Activated CD4-positive, alpha-beta T cell treated with anti-CD3 and anti-CD28 coated beads, Interleukin-2, amount 50 U/mL, for 1 hour (primary cell): ENCODE results near the gene PRKCA.
A peak's percentile ranks its signal among the peaks of the same experiment; 100 is the strongest.

ENCODE experiments used
- DNase-seq: peaks from one replicate; pipeline ENCODE4 v3.0.0-alpha.2; 2020

The PRKCA gene

GRCh38 chr17:66555605-66556004 is 253.2 kb downstream of the PRKCA start:
- DNase-seq: no peak

GRCh38 chr17:66557200-66557599 is 254.8 kb downstream of the PRKCA start:
- no peak for DNase-seq

GRCh38 chr17:66557886-66558285 is 255.5 kb downstream of the PRKCA start:
- no peak for DNase-seq

GRCh38 chr17:66560691-66561090 is 258.3 kb downstream of the PRKCA start:
- no peak for DNase-seq

DNA sequence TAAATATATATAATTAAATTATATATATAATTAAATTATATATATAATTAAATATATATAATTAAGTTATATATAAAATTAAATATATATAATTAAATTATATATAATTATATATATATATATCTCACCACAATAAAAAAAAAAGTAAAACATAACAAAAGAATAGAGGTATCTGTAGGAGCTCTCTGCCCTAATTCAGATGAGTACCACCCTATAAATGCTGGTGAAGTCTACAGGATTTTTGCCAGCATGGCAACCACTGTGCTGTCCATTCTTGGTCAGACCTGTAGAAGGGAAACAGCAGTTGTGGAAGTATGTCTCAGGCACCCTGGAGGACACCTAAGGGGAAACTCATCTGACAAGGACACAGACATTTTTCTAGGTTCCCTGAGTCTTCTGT is 259.7 kb downstream of the PRKCA start:
- DNase-seq: no peak

- DNase-seq: no peak
Measured at GRCh38 chr17:66564992-66565465, 262.6 kb downstream of the PRKCA start.

DNA sequence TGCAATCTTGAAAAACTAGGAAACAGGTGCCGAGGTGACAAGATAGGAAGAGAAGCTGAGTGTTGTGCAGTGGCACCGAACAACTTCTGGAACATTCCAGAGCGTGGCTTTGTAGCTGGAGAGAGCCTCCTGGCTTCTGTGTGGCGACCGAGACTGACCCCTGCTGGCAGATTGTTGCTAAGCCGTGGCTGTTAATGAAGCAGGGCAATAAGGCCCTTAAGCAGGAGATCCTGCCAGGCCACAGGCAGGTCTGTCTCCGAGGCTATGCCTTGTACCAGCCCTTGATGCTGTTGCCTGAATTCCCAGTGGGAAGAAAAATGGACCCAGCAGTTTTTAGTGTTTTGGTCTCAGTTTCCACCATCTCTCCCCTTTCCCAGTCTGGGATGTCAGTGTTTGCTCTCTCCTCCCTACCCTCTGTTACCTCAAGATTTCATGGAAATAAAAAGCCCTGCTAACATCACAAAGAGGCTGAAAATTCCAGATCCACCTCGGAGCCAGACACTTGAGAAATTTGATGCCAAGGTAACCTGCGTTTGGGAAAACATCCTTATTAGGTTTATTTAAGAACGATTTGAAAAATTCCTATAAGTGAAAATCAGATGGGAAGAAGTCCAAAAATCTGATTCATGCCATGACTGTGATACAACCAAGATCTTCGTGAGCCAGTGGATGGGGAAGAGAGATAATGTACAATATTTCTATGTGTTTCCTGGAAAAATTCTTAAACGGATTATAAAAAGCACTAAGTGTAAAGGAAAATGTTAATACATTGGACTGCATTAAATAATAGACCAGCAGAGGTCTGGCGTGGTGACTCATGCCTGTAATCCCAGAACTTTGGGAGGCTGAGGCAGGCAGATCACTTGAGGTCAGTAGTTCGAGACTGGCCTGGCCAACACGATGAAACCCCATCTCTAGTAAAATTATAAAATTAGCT is 265.1 kb downstream of the PRKCA start:
- peak; percentile 84 for DNase-seq

- no peak for DNase-seq
Measured at GRCh38 chr17:66569572-66569971, 267.2 kb downstream of the PRKCA start.

- no peak for DNase-seq
Measured at GRCh38 chr17:66570447-66571195, 268.2 kb downstream of the PRKCA start.

DNA sequence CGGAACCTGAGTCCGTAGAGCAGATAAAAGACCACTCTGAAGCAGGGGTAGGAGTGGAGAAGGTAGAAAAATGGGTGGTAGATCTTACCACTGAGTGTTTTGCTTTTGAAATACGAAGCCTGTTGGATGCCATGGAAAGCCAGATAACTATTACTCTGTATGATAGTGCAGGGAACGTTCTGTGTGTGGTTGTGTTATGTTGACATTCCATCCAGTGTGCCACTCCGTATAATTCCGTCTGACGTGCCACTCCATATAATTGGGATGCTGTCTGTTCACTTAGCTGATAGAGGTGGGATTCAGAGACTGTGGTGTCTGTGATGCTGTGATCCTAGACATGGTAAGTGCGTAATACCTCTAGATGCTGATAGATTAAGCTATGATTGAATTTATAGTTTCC is 269.3 kb downstream of the PRKCA start:
- DNase-seq: no peak

- no peak for DNase-seq
Measured at GRCh38 chr17:66573078-66573477, 270.7 kb downstream of the PRKCA start.

DNA sequence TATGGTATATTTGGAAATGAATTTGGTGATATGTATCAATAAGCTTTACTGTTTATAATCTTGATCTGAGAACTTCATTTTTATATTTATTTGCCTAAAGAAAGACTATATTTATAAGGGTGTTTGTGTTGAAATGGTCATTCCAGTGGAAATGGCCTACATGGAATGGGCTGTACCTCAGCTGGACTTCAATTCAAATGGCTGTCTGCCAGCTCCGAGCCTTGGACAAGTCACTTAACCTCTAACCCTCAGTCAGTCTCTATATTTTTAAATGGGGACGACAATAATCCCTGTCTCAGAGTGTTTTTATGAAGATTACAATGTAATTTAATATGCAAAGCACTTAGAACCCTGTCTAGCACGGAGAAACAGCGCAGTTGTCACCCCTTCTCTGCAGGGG is 271.7 kb downstream of the PRKCA start:
- no peak for DNase-seq

- DNase-seq: no peak
Measured at GRCh38 chr17:66576473-66576872, 274.1 kb downstream of the PRKCA start.

- no peak for DNase-seq
Measured at GRCh38 chr17:66577041-66577440, 274.6 kb downstream of the PRKCA start.

- no peak for DNase-seq
Measured at GRCh38 chr17:66578781-66579489, 276.5 kb downstream of the PRKCA start.

- no peak for DNase-seq
Measured at GRCh38 chr17:66579556-66579955, 277.1 kb downstream of the PRKCA start.

DNA sequence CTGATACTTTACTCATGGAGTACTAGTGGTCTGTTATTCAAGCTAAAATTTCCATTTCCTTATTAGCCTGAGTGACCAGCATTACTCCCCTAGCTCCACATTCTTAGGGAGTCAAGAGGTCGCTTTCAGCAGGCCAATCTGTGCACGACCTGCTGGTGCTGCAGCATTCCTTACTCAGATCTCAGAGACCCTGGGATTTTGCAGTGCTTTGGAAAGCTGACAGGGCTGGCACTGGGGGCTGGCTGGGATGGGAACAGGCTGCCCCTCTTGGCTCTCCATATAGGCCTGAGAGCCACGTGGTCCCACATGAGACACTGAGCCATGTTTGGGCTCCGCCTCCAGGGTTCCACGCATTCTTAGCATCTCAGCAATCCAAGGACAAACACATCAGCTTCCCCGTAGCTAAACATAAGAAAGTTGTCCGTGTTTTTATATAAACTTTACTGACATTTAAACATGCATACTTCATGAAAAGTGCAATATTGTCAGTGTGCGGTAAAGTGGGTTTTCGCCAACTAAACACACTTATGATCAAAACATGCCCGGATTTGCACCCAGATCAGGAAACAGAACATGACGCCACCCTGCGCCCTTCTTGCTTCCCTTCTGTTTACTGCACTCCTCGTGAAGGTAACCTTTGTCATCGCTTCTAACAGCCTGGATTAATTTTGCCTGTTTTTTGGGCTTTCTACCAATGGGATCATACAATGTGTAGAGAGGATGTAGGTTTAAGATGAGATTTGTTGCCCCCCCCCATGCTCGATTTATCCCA is 278.0 kb downstream of the PRKCA start:
- DNase-seq: no peak

DNA sequence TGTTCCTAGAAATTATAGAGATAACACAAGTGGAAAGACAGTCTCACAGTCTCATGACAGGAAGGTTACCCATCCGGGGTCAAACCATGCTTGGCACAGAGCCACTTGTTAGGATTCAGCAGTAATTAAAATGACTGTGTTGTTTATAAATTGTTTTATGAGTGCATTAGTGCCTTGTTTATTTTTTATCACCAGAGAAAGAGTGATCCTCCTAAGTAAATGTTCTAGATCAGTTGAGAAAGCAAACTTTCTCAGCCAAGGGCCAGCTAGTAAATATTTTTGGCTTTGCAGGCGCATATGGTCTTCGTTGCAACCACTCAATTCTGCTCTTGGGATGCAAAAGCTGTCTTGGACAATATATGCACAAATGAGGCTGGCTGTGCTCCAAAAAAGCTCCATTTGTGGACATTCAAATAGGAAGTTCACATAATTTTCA is 278.6 kb downstream of the PRKCA start:
- DNase-seq: no peak

GRCh38 chr17:66582373-66583111 is 280.1 kb downstream of the PRKCA start:
- no peak for DNase-seq

GRCh38 chr17:66583112-66583748 is 280.8 kb downstream of the PRKCA start:
- DNase-seq: no peak

- DNase-seq: no peak
Measured at GRCh38 chr17:66584927-66585326, 282.5 kb downstream of the PRKCA start.
